ENCODE results near the gene METAP1D.

DNA sequence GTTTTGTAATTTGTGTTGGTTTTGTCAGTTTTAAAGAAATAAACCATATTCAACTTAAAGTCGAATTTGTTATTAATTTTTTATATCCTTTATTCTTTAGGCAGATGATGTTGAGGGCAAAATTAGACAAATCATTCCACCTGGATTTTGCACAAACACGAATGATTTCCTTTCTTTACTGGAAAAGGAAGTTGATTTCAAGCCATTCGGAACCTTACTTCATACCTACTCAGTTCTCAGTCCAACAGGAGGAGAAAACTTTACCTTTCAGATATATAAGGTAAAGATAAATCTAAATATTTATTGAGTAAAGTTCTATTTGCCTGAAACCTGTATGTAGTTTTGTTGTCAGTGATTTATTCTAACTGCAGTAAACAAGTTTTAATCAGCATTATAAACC lies 34.5 kb upstream of the METAP1D start:
- TF ChIP-seq, protein P1, sequence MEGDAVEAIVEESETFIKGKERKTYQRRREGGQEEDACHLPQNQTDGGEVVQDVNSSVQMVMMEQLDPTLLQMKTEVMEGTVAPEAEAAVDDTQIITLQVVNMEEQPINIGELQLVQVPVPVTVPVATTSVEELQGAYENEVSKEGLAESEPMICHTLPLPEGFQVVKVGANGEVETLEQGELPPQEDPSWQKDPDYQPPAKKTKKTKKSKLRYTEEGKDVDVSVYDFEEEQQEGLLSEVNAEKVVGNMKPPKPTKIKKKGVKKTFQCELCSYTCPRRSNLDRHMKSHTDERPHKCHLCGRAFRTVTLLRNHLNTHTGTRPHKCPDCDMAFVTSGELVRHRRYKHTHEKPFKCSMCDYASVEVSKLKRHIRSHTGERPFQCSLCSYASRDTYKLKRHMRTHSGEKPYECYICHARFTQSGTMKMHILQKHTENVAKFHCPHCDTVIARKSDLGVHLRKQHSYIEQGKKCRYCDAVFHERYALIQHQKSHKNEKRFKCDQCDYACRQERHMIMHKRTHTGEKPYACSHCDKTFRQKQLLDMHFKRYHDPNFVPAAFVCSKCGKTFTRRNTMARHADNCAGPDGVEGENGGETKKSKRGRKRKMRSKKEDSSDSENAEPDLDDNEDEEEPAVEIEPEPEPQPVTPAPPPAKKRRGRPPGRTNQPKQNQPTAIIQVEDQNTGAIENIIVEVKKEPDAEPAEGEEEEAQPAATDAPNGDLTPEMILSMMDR (IDR thresholded peaks at IDR 0.05) = no peak
- TF ChIP-seq POLR2A (IDR thresholded peaks at IDR 0.05) = no peak
